IPS DF 4.7 (cell line): Measurements from ENCODE around the gene PRUNE2.
A peak's percentile ranks its signal among the peaks of the same experiment; 100 is the strongest.

Source experiments
- DNase-seq: peaks from one replicate; pipeline ENCODE4 v3.0.0-alpha.2; 2013; ENCODE audit warnings: low spot score; ENCODE audit errors: extremely low read depth

The PRUNE2 gene

GRCh38 chr9:76900884-76901440, 5.0 kb downstream of the PRUNE2 start:
- no peak for DNase-seq

GRCh38 chr9:76898786-76899185, 7.1 kb downstream of the PRUNE2 start:
- DNase-seq: no peak

- DNase-seq: no peak
Measured at GRCh38 chr9:76897804-76898525, 7.9 kb downstream of the PRUNE2 start.

GRCh38 chr9:76896035-76896434, 9.9 kb downstream of the PRUNE2 start:
- no peak for DNase-seq

GRCh38 chr9:76895186-76895585, 10.7 kb downstream of the PRUNE2 start:
- DNase-seq: no peak

- DNase-seq: no peak
Measured at GRCh38 chr9:76894198-76894597, 11.7 kb downstream of the PRUNE2 start.

GRCh38 chr9:76893395-76893932, 12.4 kb downstream of the PRUNE2 start:
- DNase-seq: no peak

- no peak for DNase-seq
Measured at GRCh38 chr9:76891874-76892273, 14.0 kb downstream of the PRUNE2 start.

- no peak for DNase-seq
Measured at GRCh38 chr9:76891279-76891678, 14.6 kb downstream of the PRUNE2 start.

- DNase-seq: no peak
Measured at GRCh38 chr9:76887951-76888350, 18.0 kb downstream of the PRUNE2 start.

- no peak for DNase-seq
Measured at GRCh38 chr9:76887003-76887821, 18.7 kb downstream of the PRUNE2 start.

GRCh38 chr9:76886318-76886717, 19.6 kb downstream of the PRUNE2 start:
- no peak for DNase-seq

GRCh38 chr9:76884823-76885222, 21.1 kb downstream of the PRUNE2 start:
- DNase-seq: no peak

GRCh38 chr9:76883341-76883855, 22.5 kb downstream of the PRUNE2 start:
- DNase-seq: no peak

GRCh38 chr9:76882686-76883085, 23.2 kb downstream of the PRUNE2 start:
- no peak for DNase-seq

GRCh38 chr9:76880210-76880609, 25.7 kb downstream of the PRUNE2 start:
- no peak for DNase-seq

GRCh38 chr9:76878933-76879332, 27.0 kb downstream of the PRUNE2 start:
- DNase-seq: no peak

GRCh38 chr9:76877961-76878360, 28.0 kb downstream of the PRUNE2 start:
- no peak for DNase-seq

- DNase-seq: no peak
Measured at GRCh38 chr9:76876098-76876497, 29.8 kb downstream of the PRUNE2 start.

GRCh38 chr9:76873821-76874220, 32.1 kb downstream of the PRUNE2 start:
- no peak for DNase-seq

- peak; percentile 51 for DNase-seq
Measured at GRCh38 chr9:76873056-76873792, 32.7 kb downstream of the PRUNE2 start.
